DND-41 (cell line): ENCODE results near the gene THBS2.

Experiments used
- ATAC-seq: fragments of 200-7000 bp; cut with Tn5 transposase; 3 replicates; pipeline ENCODE4 v1.9.1; 2021; ENCODE audit warnings: low read depth; ENCODE audit not compliant: insufficient read depth
- DNase-seq: peaks from one replicate; pipeline ENCODE4 v3.0.0-alpha.2; 2020
- H2AFZ ChIP-seq: 2 replicates; pipeline ENCODE4 v1.6.0; 2012; ENCODE audit warnings: low read depth, low read length
- H3K27ac ChIP-seq: 2 replicates; pipeline ENCODE4 v1.5.1; 2012; ENCODE audit warnings: low read length, inconsistent platforms
- H3K27me3 ChIP-seq: fragments of 200-600 bp; sonication (generic); 2 replicates; pipeline ENCODE4 v1.6.0; 2012; ENCODE audit warnings: low read length, mild to moderate bottlenecking, inconsistent platforms; ENCODE audit not compliant: insufficient read depth, poor library complexity
- H3K36me3 ChIP-seq: 2 replicates; pipeline ENCODE4 v1.5.1; 2012; ENCODE audit warnings: low read length, inconsistent platforms; ENCODE audit not compliant: insufficient read depth
- H3K4me1 ChIP-seq: 2 replicates; pipeline ENCODE4 v1.5.1; 2012; ENCODE audit warnings: mild to moderate bottlenecking, low read length; ENCODE audit not compliant: insufficient read depth
- H3K4me2 ChIP-seq: 2 replicates; pipeline ENCODE4 v1.6.0; 2012; ENCODE audit warnings: mild to moderate bottlenecking, moderate library complexity, low read length, inconsistent platforms; ENCODE audit not compliant: insufficient read depth
- H3K4me3 ChIP-seq, 2 experiments: fragments of 200-600 bp in 1 of 2; shearing (Covaris generic) in 1 of 2; 2 replicates each; pipeline ENCODE4 v1.5.1; 2012 to 2016; ENCODE audit warnings: inconsistent platforms in 2 of 2, low read length in 2 of 2, mild to moderate bottlenecking in 2 of 2, low read depth in 1 of 2, moderate library complexity in 1 of 2
- H3K79me2 ChIP-seq: 2 replicates; pipeline ENCODE4 v1.6.0; 2012; ENCODE audit warnings: low read length, inconsistent platforms; ENCODE audit not compliant: insufficient read depth
- H3K9ac ChIP-seq: 2 replicates; pipeline ENCODE4 v1.6.0; 2012; ENCODE audit warnings: low read depth, mild to moderate bottlenecking, inconsistent platforms, low read length, moderate library complexity
- H3K9me3 ChIP-seq: 2 replicates; pipeline ENCODE4 v1.5.1; 2012; ENCODE audit warnings: low read length, moderate library complexity, mild to moderate bottlenecking, inconsistent platforms; ENCODE audit not compliant: insufficient read depth, severe bottlenecking
- H4K20me1 ChIP-seq: 2 replicates; pipeline ENCODE4 v1.6.0; 2012; ENCODE audit warnings: low read length; ENCODE audit not compliant: insufficient read depth
- CTCF ChIP-seq: IDR thresholded peaks from 2 replicates; pipeline ENCODE4 v1.5.1; 2012; ENCODE audit warnings: borderline replicate concordance, low read length, moderate library complexity, mild to moderate bottlenecking; ENCODE audit not compliant: poor library complexity, severe bottlenecking; ENCODE audit errors: extremely low read depth
- EZH2 ChIP-seq: IDR thresholded peaks from 3 replicates; pipeline ENCODE4 v1.6.1; 2012; ENCODE audit warnings: borderline replicate concordance, low read depth, mild to moderate bottlenecking, moderate library complexity, low read length, inconsistent platforms; ENCODE audit not compliant: severe bottlenecking

THBS2 gene

GRCh38 chr6:169247419-169247818 lies 6.2 kb downstream of the THBS2 start:
- no peaks in the 10 kb centered on the region for H3K4me1 ChIP-seq
- ATAC-seq (no peak), DNase-seq (no peak)
- H3K4me3 ChIP-seq: no peak overlapping the region
- no peak overlapping the region for H2AFZ ChIP-seq
- H4K20me1 ChIP-seq: no peaks in the 10 kb centered on the region
- H3K27me3 ChIP-seq: no peaks in the 10 kb centered on the region
- H3K36me3 ChIP-seq: no peaks in the 10 kb centered on the region
- H3K9me3 ChIP-seq: peaks cover 12% of the 10 kb centered on the region
- no peaks in the 10 kb centered on the region for H3K79me2 ChIP-seq
- H3K9ac ChIP-seq: no peak overlapping the region
- no peak for TF ChIP-seq EZH2
- TF ChIP-seq CTCF: no peak
- no peak overlapping the region for H3K4me2 ChIP-seq
- H3K27ac ChIP-seq: no peak overlapping the region

- no peak for ATAC-seq
- H3K4me3 ChIP-seq: no peak overlapping the region
- DNase-seq: no peak
- H3K9me3 ChIP-seq: peaks cover 12% of the 10 kb centered on the region
- no peaks in the 10 kb centered on the region for H3K36me3 ChIP-seq
- no peaks in the 10 kb centered on the region for H4K20me1 ChIP-seq
- H3K79me2 ChIP-seq: no peaks in the 10 kb centered on the region
- no peaks in the 10 kb centered on the region for H3K27me3 ChIP-seq
- no peak overlapping the region for H3K9ac ChIP-seq
- TF ChIP-seq CTCF: no peak
- TF ChIP-seq EZH2: no peak
- no peak overlapping the region for H3K4me2 ChIP-seq
- H3K27ac ChIP-seq: no peak overlapping the region
- no peaks in the 10 kb centered on the region for H3K4me1 ChIP-seq
- H2AFZ ChIP-seq: no peak overlapping the region
Measured at GRCh38 chr6:169246445-169246844, 7.2 kb downstream of the THBS2 start.

- Histone ChIP-seq H3K4me3 (no peak overlapping the region), H3K9me3 (peaks cover 12% of the 10 kb centered on the region), H3K9ac (no peak overlapping the region), H2AFZ (no peak overlapping the region), H3K27ac (no peak overlapping the region), H4K20me1 (no peaks in the 10 kb centered on the region), H3K36me3 (no peaks in the 10 kb centered on the region), H3K27me3 (no peaks in the 10 kb centered on the region), H3K79me2 (no peaks in the 10 kb centered on the region), H3K4me2 (no peak overlapping the region), H3K4me1 (no peaks in the 10 kb centered on the region)
- TF ChIP-seq CTCF: no peak
- no peak for TF ChIP-seq EZH2
- ATAC-seq (no peak), DNase-seq (no peak)
Measured at GRCh38 chr6:169244684-169245383, 8.8 kb downstream of the THBS2 start.

GRCh38 chr6:169243661-169244060 lies 10.0 kb downstream of the THBS2 start:
- Histone ChIP-seq H3K4me1 (no peaks in the 10 kb centered on the region), H3K9me3 (peaks cover 12% of the 10 kb centered on the region)

More at GRCh38 chr6:169243661-169244060, 10.0 kb downstream of the THBS2 start:
- Histone ChIP-seq H3K9ac (no peak overlapping the region), H3K36me3 (no peaks in the 10 kb centered on the region), H4K20me1 (no peaks in the 10 kb centered on the region), H3K27ac (no peak overlapping the region), H3K4me3 (no peak overlapping the region), H2AFZ (no peak overlapping the region), H3K79me2 (no peaks in the 10 kb centered on the region), H3K27me3 (no peaks in the 10 kb centered on the region), H3K4me2 (no peak overlapping the region)
- ATAC-seq (no peak), DNase-seq (no peak)
- no peak for TF ChIP-seq CTCF
- no peak for TF ChIP-seq EZH2
